K562 (cell line): ENCODE results near the gene RHBDF2. TPM values are rescaled to one million over a fixed set of nuclear protein-coding genes. Genes with fewer than 3 reads are reported as not detected.
"Not testable (repeated sequence)": the region's sequence is repeated elsewhere in the genome, so short reads cannot be mapped to it uniquely, and the experiment has no call there.

Source experiments
- ATAC-seq: fragments of 200-7000 bp; cut with Tn5 transposase; 3 replicates; pipeline ENCODE4 v1.9.1; 2020; ENCODE audit warnings: moderate library complexity
- BruUV-seq: library from RNA; stranded (reverse); fragments of 400-500 nt; replicated peaks from 2 replicates; lab custom pipeline; 2021; lab: Mats Ljungman, UMichigan
- CTCF ChIA-PET: fragments of 300-600 bp; formaldehyde crosslinking; extraction: SDS; loops from one replicate; lab custom pipeline; 2021; ENCODE audit warnings: low intra/inter-chr PET ratio; lab: Yijun Ruan, JAX
- POLR2A ChIA-PET: fragments of 300-600, 350-650 bp; sonication (Branson Sonifier 250); formaldehyde crosslinking; extraction: SDS; loops from one replicate; lab custom pipeline; 2021; ENCODE audit warnings: antibody characterized with exemption, inconsistent platforms; lab: Yijun Ruan, JAX
- DNase-seq, 4 experiments: peaks; one replicate each; pipeline versions ENCODE4 v3.0.0 to v3.0.0-alpha.2; 2011 to 2018; ENCODE audit warnings: low spot score in 3 of 4, mixed read lengths in 3 of 4; ENCODE audit errors: extremely low read depth in 1 of 4
- FAIRE-seq: peaks from 2 replicates; lab custom pipeline; 2011; peaks lifted over from hg19 to GRCh38; lab: Jason Lieb, UNC
- H2AFZ ChIP-seq: 2 replicates; pipeline ENCODE4 v1.6.0; 2011; ENCODE audit warnings: low read depth, low read length, control low read depth, inconsistent platforms
- H3K27ac ChIP-seq: fragments of 200-600 bp; 3 replicates; pipeline ENCODE4 v1.8.0; 2011; ENCODE audit warnings: low read depth, mild to moderate bottlenecking, control low read depth, inconsistent platforms, low read length, moderate library complexity, mixed read lengths; ENCODE audit errors: extremely low read depth
- H3K27me3 ChIP-seq, 2 experiments: fragments of 300-600 bp in 1 of 2; 2 replicates in 1 of 2; 3 replicates in 1 of 2; pipeline versions ENCODE4 v1.6.0 to v1.8.0; 2011; ENCODE audit warnings: inconsistent platforms in 2 of 2, low read length in 2 of 2, mild to moderate bottlenecking in 1 of 2, mixed read lengths in 1 of 2, moderate library complexity in 1 of 2; ENCODE audit not compliant: control insufficient read depth in 2 of 2, insufficient read depth in 2 of 2
- H3K36me3 ChIP-seq: fragments of 300-600 bp; 3 replicates; pipeline ENCODE4 v1.8.0; 2011; ENCODE audit warnings: mild to moderate bottlenecking, low read length, inconsistent platforms; ENCODE audit not compliant: control insufficient read depth, insufficient read depth
- H3K4me1 ChIP-seq, 2 experiments: fragments of 200-600 bp in 1 of 2; replicated peaks in 1 of 2; 2 replicates in 1 of 2; 3 replicates in 1 of 2; pipeline versions ENCODE4 v1.5.1 to v1.8.0; 2011; ENCODE audit warnings: inconsistent platforms in 2 of 2, low read length in 2 of 2, mild to moderate bottlenecking in 1 of 2, mixed read lengths in 1 of 2, moderate library complexity in 1 of 2; ENCODE audit not compliant: control insufficient read depth in 2 of 2, insufficient read depth in 2 of 2
- H3K4me2 ChIP-seq: 2 replicates; pipeline ENCODE4 v1.6.1; 2011; ENCODE audit warnings: low read length, control low read depth, inconsistent platforms, mixed read lengths; ENCODE audit not compliant: insufficient read depth
- H3K4me3 ChIP-seq: fragments of 200-600 bp; sonication (generic), shearing (Covaris generic); 2 replicates; pipeline ENCODE4 v1.5.1; 2016; ENCODE audit warnings: control low read depth, inconsistent platforms
- H3K79me2 ChIP-seq: fragments of 200-600 bp; 3 replicates; pipeline ENCODE4 v1.8.0; 2011; ENCODE audit warnings: low read length, inconsistent platforms; ENCODE audit not compliant: control insufficient read depth, insufficient read depth
- H3K9ac ChIP-seq, 2 experiments: 2 replicates each; pipeline versions ENCODE4 v1.6.0 to v1.6.1; 2011; ENCODE audit warnings: low read depth in 2 of 2, low read length in 2 of 2, control low read depth in 1 of 2, inconsistent platforms in 1 of 2, mild to moderate bottlenecking in 1 of 2, mixed read lengths in 1 of 2; ENCODE audit not compliant: insufficient read depth in 1 of 2
- H3K9me1 ChIP-seq: one replicate; pipeline ENCODE4 v1.6.0; 2011; ENCODE audit warnings: inconsistent platforms, mild to moderate bottlenecking, low read length, moderate library complexity; ENCODE audit not compliant: control insufficient read depth, insufficient read depth
- H3K9me3 ChIP-seq: replicated peaks from 2 replicates; pipeline ENCODE4 v1.5.1; 2011; ENCODE audit warnings: low read depth, low read length, inconsistent platforms; ENCODE audit not compliant: control insufficient read depth, insufficient read depth
- H4K20me1 ChIP-seq: replicated peaks from 2 replicates; pipeline ENCODE4 v1.6.1; 2011; ENCODE audit warnings: low read length, inconsistent platforms, mixed read lengths; ENCODE audit not compliant: control insufficient read depth, insufficient read depth
- NR2C1 ChIP-seq, 2 experiments: fragments of 450-650 bp; IDR thresholded peaks; 2 replicates each; pipeline ENCODE4 v1.6.1; 2017; ENCODE audit warnings: mild to moderate bottlenecking in 2 of 2, antibody characterized with exemption in 1 of 2, inconsistent platforms in 1 of 2, missing compliant biosample characterization in 1 of 2, missing genetic modification characterization in 1 of 2
- NR2C2 ChIP-seq, 2 experiments: fragments of 200-800 bp in 1 of 2; sonication (Bioruptor generic) in 1 of 2; sonication (generic) in 1 of 2; formaldehyde crosslinking in 1 of 2; IDR thresholded peaks; 2 replicates each; pipeline versions ENCODE4 v1.6.1 to v1.8.0; 2016 to 2022; ENCODE audit warnings: mild to moderate bottlenecking in 1 of 2, missing compliant biosample characterization in 1 of 2, missing genetic modification characterization in 1 of 2, missing genetic modification reagents in 1 of 2
- WGBS: fragments of 100-300 bp; shearing (Covaris generic); methylation state at CpG from one replicate; pipeline ENCODE4 v1.1.6; 2016; ENCODE audit warnings: low coverage, mixed read lengths; ENCODE audit not compliant: insufficient coverage; ENCODE audit errors: missing lambda C conversion rate; 5-methylcytosine and 5-hydroxymethylcytosine counted together
- in situ Hi-C: fragments of 300-500 bp; cut with MboI; formaldehyde crosslinking; loops from 4 replicates; pipeline ENCODE4 v1.15.0; 2018; ENCODE audit warnings: inconsistent platforms, mixed read lengths
- intact Hi-C: fragments of 100-400 bp; cut with micrococcal nuclease; formaldehyde crosslinking; loops from 2 replicates; pipeline ENCODE4 v1.14.2; 2022
- polyA plus RNA-seq, 8 experiments: library from polyadenylated mRNA; depleted of rRNA in 4 of 8; stranded (reverse) in 5 of 8; unstranded in 3 of 8; fragments of >200 nt; fragmentation: Nextera tagmentation in 2 of 8; fragmentation: Illumina TruSeq in 1 of 8; extraction: Ambion mirVana in 2 of 8; extraction: Trizol in 1 of 8; gene quantifications; 2 replicates each; pipeline versions ENCODE4 v1.2.1 to v1.2.3, GENCODE V29; 2011 to 2014; ENCODE audit warnings: inconsistent platforms in 1 of 8, missing spikeins in 1 of 8
- total RNA-seq, 7 experiments: library from RNA; depleted of rRNA in 6 of 7; stranded (reverse); fragments of >200 nt in 6 of 7; fragmentation: Illumina TruSeq in 2 of 7; extraction: Trizol in 2 of 7; gene quantifications; 2 replicates each; pipeline versions ENCODE4 v1.2.1 to v1.2.3, GENCODE V29; 2011 to 2021; ENCODE audit warnings: low replicate concordance in 1 of 7

The RHBDF2 gene
- total and polyA plus RNA-seq, 9 of the 15 experiments (the other 6 are each of a cell fraction or from before 2014, with no cell fraction given), result 0.04 to 2.8 (median 1.1) TPM

DNA sequence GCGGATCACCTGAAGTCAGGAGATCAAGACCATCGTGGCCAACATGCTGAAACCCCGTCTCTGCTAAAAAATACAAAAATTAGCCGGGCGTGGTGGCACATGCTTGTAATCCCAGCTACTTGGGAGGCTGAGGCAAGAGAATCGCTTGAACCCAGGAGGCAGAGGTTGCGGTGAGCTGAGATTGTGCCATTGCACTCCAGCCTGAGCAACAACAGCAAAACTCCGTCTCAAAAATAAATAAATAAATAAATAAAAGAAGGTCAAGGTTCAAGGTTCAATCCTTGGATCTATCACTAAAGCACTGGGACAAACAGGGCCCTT lies 24.2 kb upstream of the RHBDF2 start:
- H3K4me3 ChIP-seq; DNase-seq; H3K9me3 ChIP-seq; H3K9me1 ChIP-seq; in situ Hi-C loops; H3K27ac ChIP-seq; H3K27me3 ChIP-seq; H3K9ac ChIP-seq; H4K20me1 ChIP-seq; intact Hi-C loops; H3K4me2 ChIP-seq; H2AFZ ChIP-seq; H3K79me2 ChIP-seq; ATAC-seq; BruUV-seq; FAIRE-seq; H3K36me3 ChIP-seq; TF ChIP-seq NR2C2 (CRISPR knock-in tag; IDR thresholded peaks at IDR 0.05): not testable (repeated sequence)
- ChIA-PET POLR2A (interaction anchor here (1.0 to 1.2 kb wide), 3 partner anchors 15 to 207 kb away, joined by 3 read pairs; no protein-coding TSS in a partner anchor), CTCF (interaction anchor here (0.6 to 1.3 kb wide), 2 partner anchors 25 to 189 kb away, joined by 3 read pairs; no protein-coding TSS in a partner anchor)
- peaks cover 26 to 46% of the 10 kb centered on the region in 2 experiments for H3K4me1 ChIP-seq
- WGBS, result 63% methylated on average over 8 of the region's 8 CpGs
- TF ChIP-seq NR2C1 (IDR thresholded peaks at IDR 0.05), result peak; percentile 77
- peak; percentile 76 for TF ChIP-seq NR2C1 (tag; IDR thresholded peaks at IDR 0.05)
- peak; percentile 41; the same call in 1 of the 2 replicates for TF ChIP-seq NR2C2 (tag; IDR thresholded peaks at IDR 0.05)
